Stimulated activated CD4-positive, alpha-beta T cell treated with anti-CD3 and anti-CD28 coated beads, Interleukin-2, amount 100 ng/mL, for 24 hours (primary cell): ENCODE data around the gene CYTH1.
"Not testable (repeated sequence)": the region's sequence is repeated elsewhere in the genome, so short reads cannot be mapped to it uniquely, and the experiment has no call there.

Source experiments
- DNase-seq, 2 donors: peaks; one replicate each; pipeline ENCODE4 v3.0.0-alpha.2; 2020

The CYTH1 gene

DNA sequence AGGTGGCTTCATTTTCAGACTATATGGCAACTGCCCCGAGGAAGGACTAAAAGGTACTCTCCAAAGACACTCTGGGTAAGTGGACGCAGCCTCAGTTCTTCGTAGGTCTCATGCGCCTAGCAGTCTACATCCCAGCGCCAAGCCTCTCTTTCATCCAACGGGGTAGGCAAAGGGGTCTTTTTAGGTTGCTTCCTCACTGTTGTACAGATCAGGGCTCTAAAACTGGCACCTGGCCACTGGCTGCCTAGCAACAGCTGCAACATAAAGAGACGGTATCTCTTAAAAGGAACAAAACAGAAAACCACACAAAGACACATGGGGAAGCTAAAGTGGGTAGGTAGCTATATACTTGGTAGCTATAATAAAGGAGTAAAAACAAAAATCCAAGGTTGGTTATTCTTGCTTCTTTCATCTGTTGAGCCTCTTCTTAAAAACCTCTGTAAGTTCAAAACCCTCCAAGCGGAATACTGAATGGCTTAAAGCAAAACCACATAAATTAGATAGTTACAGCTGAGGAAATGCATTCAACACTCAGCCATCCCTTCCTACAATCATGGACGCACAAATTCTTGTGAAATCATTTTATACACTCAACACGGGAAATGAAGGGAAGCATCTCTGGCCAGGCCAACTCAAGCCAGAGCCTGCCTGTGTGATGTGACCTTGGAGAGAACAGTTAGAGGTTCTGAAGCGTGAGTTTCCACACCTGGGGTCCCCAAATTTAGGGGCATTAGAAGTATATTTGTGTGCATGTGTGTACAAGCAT, 22.7 kb downstream of the CYTH1 start:
- DNase-seq = peak; percentile 65 to 69

DNA sequence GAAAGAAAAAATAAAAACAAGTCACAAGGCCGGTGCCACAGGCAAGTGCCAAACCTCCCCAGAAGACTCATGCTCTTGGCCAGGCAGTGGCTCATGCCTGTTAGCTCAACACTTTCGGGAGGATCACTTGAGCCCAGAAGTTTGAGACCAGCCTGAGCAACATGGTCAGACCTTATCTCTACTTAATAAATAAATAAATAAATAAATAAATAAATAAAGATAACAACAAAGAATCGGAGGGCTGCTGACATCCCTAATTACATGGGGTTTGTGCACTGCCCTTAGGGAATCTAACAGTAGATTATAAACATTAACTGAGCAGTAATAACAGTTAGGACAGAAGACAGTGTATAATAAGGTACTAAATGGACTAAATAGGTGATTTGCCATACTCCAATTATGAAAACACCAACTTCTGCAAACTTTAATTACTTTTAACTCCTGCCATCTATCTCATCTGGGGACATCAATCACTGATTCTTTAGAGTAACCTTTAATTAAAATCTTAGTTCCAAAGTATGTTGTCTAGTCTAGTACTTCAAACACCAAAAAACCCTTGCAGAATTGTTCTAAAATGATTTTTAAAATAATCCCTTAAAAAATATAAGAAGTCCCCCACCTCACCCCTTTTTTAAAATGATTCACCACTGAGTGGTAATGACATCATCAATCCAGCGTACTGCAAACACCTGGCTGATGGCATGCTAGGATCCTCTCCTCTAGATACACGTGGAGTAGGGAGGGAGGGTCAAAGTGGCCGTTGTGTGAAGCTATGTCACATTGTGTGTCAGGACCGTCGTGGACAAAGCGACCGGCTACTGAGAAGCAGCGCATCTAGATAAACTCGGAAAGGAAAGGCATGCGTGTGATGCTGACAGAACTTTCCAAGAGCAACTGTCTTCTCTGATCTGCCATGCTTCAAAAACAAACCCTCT, 28.5 kb downstream of the CYTH1 start:
- DNase-seq = no peak

DNA sequence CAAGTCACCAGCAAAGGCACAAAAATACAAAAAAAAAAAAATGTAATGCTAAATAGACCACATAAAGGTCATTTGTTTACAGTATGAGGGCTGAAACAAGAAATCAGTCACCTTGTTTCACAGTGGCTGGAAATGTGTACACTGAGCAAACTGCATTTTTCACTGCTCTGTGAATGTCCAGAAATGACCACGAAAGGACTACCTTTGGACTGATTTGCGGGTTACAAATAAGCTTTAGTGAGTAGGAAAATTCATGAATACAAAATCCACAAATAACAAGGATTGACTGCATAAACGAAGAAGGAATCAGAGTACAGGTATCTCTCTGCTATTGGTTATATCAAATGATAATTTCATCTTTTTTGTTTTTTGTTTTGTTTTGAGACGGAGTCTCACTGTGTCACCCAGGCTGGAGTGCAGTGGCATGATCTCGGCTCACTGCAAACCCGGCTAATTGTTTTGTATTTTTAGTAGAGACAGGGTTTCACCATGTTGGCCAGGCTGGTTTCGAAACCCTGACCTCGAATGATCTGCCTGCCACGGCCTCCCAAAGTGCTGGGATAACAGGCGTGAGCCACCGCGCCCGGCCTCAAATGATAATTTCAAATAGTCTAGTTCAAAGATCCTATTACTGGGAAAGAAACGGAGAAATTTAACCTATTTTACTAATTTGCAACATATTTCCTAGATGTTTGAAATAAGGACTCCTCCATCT, 30.5 kb downstream of the CYTH1 start:
- DNase-seq = no peak

DNA sequence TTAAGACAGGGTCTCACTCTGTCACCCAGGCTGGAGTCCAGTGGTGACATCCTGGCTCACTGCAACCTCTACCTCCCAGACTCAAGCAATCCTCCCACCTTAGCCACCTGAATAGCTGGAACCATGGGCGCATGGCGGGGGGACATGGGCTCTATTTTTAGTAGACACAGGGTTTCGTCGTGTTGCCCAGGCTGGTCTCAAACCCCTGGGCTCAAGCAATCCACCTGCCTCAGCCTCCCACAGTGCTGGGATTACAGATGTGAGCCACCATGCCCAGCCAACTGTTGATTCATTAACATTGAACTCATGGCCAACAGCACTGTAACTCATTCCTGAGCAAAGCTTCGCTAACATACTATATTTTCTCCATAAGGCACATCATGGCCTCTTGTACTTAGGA, 31.1 kb downstream of the CYTH1 start:
- DNase-seq = not testable (repeated sequence)

DNA sequence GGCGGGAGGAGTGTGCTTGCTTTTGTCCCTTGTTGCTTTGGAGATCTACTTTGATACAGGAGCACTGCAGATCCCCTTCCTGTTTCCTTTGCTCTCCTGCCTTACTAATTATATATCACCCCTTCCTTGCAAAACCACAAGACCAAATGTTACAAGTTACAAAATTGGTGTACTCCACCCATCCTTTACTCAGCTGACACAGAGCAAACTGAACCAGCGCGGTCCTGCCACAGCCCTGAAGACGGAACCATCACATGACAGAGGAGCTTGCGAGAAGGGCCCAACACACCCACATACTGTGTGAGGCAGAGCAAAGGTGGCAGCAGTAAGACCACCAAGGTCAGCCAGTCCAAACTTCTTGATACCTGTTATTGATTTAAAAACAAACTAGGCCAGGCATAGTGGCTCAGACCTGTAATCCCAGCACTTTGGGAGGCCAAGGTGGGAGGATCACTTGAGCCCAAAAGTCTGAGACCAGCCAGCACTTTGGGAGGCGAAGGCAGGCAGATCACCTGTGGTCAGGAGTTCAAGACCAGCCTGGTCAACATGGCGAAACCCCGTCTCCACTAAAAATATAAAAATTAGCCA, 33.2 kb downstream of the CYTH1 start:
- peak; percentile 68 to 73 for DNase-seq

DNA sequence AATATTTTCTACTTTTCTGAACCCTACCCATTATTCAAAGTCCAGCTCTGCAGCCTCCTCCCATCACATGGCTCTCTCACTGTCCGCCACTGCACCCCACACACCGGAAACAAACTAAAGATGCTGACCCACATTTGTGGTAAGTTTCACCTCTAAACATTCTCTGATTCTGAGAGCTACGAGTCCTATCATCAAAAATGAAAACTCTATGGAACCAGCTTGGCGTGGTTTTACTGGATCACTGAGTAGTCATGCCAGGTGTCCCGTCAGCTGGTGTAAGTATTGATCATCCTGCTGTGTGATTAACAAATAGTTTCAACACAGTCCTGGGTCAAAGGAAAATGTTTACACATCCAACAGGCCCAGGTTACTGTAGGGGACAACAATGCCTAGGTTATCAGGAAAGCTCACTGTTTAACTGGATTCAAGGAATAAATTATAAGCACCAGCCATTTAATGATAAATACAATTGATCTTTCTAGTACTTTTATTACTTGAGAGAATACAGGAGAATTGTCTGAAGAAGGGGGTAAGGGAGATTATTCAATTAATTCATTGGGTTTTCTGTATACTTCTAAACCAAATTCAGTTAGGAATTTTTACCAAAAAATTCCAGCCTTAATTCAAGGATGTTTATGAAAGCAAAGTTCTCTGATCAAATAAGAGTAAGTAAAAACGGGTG, 33.9 kb downstream of the CYTH1 start:
- DNase-seq = peak; percentile 39 to 48

DNA sequence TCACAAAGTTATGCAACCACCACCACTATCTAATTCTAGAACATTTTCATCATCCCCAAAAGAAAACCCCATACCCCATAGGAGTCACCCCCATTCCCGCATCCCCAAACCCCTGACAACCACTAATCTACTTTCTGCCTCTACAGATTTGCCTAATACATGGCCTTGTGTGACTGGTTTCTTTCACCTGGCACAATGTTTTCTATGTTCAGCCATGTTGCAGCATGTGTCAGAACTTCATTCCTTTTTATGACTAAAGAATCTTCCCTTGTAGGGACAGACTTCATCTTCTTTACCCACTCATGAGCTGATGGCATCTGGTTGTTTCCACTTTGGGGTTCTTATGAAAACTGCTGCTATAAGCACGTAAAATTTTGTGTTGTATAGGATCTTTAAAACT, 34.6 kb downstream of the CYTH1 start:
- no peak for DNase-seq

DNA sequence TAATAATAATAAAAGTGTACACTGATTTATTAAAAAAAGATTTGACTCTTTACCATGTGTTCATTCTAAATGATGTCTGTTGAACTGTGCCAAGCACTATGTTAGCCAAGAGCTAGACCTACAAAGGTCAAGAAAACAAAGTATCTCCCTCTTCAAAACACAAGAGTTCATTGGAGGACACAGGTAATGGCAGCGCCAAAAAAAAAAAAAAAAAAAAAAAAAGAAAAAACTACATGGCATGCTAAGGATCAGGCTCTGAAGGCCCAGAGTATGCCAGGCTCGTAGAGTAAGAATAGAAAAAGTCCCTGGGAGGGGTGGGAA, 35.2 kb downstream of the CYTH1 start:
- DNase-seq = no peak

DNA sequence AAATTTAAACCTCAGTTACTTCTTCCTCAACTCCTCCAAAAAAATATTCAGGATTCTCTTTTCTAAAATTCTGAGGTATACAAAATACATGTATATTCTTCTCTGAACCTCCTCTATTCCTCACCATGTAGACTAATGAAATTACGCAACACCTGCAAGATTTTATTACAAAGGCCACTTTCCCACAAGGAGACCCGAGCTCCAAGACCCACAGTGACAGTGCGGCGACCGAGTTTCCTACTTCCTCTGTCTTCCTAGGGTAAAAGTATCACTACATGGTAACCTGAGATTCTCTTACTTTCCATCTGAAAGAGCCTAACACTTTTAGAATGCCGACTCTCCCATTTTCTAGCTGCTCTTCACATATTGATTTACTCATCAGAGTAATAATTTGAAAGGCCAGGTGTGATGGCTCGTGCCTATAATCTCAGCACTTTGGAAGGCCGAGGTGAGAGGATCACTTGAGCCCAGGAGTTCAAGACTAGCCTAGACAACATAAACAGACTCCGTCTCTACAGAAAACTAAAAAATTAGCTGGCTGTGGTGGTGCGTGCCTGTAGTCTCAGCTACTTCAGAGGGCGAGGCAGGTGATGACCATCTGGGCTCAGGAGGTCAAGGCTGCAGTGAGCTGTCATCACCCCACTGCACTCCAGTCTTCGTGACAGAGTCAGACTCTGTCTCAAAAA, 35.7 kb downstream of the CYTH1 start:
- no peak for DNase-seq

DNA sequence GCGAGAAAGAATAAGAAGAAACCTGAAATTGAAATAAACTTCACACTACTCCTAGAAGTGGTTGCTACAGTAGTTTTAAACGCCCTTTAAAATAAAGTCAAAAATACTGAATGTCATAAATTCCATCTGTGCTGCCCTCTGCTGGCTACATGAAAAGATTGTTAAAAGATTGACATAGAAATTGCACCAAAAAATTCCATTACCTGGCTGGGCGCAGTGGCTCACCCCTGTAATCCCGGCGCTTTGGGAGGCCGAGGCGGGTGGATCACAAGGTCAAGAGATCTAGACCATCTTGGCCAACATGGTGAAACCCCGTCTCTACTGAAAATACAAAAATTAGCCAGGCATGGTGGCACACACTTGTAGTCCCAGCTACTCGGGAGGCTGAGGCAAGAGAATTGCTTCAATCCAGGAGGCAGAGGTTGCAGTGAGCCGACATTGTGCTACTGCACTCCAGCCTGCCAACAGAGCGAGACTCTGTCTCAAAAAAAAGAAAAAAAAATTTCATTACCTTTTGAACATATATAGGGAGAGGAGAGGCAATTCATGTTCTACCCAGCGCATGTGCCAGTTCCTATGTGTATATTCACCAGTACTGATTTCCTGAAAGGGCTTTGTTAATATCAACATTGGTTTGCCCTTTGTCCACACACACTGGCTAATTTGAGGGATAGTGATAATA, 36.5 kb downstream of the CYTH1 start:
- DNase-seq = peak; percentile 43 to 69

DNA sequence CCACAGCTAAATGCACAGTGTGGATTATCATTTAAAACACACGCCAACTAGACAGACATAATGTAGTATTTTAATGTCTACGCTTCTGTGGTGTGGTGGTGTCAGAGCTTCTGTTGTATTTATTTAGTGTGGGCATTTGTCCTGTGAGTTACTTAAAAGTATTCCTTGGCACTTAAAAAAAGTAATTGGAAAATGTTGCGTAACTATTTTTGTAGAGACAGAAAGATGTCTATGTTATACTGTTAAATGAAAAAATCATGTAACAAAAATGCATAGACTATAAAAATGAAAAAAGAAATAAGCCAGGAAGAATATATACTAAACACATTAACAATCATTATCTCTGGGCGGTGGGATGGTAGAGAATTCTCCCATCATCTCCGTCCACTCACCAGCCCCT, 39.2 kb downstream of the CYTH1 start:
- no peak for DNase-seq

DNA sequence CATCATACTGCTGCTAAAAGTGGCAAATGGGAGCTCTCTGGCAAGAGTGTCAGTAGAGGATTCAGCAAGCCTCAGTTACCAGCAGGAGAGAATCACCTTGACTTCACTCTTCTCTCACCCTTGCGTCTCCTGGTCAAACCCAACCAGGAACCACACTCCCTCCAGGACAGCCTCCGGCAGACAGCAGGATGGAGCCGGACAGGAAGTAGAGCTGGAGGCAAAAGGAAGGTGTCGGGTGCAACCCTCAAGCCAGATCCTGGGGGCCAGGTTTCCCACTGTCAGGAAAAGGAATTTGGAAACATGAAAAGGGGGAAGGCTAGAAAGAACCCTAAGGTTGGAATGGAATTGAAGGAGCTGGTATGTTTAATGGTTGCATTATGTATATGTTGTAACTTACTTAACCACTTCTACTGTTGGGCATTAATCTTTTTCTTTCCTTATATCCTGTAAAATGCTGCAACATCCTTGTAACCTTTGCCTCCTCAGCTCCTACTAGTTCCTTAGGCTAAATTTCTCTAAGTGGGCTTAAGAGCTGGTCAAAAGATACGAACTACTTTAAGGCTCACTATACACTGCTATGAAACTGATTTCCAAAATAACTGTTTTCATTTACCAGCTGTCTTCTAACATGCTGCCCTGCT, 40.3 kb downstream of the CYTH1 start:
- DNase-seq = no peak

DNA sequence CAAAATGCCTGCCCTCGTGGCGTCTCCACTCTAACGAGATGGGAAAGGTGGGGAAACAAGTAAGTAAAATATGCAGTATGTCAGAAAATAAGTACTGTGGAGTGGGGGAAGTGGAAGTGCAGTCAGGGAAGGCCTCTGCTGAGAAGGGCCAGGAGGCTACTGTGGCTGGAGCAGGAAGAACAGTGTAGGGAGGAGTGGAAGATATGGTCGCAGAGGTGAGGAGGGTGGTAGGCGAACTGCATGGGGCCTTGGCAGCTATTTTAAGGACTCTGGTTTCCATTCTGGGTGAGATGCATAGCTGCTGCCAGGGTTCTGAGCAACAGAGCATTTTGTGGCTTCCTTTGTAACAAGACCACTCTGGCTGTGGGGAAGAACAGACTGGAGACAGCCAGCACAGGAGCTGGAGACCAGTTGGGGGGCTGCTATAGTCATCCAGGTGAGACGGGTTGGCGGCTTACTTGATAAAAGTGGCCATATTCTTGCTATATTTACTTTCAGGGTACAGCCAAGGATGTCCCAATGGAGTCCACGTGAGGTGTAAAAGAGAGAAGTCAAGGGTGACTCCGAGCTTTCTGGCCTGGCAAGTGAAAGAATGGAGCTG, 42.6 kb downstream of the CYTH1 start:
- no peak for DNase-seq

DNA sequence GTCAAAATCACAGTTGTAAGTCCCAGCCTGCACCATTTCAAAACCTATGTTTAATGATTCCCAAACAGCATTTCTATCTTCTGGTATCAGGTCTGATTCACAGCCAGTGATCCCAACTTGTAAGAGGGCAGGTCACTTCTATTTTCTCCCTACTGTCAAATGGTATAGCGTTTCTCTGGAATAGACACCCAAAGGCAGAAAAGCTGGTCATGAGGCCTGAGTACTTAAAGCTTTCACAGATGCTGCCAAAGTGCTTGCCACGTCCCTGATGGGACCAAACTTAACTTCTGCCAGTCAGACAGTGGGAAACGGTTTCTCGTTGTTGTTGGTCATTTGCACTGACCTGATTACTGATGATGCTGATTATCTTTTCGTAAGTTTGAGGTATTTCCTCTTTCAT, 43.4 kb downstream of the CYTH1 start:
- no peak for DNase-seq

DNA sequence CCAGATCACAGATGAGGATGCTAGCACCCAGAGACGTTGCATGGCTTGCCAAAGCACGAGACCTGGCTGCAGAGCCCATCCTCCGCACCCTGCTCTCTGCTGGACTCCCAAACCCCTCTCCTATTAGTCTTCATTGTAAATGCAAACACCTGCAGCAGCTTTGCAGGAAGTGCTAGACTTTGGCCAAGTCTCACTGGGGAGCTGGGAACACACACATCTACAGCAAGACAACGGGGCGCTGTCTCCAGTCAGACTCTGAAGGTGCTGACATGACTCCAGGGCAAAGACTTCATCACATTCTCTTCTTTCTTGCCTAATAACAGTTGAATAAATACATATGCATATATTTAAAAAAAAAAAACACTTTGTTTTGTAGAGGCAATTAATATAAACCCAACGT, 43.8 kb downstream of the CYTH1 start:
- no peak for DNase-seq

DNA sequence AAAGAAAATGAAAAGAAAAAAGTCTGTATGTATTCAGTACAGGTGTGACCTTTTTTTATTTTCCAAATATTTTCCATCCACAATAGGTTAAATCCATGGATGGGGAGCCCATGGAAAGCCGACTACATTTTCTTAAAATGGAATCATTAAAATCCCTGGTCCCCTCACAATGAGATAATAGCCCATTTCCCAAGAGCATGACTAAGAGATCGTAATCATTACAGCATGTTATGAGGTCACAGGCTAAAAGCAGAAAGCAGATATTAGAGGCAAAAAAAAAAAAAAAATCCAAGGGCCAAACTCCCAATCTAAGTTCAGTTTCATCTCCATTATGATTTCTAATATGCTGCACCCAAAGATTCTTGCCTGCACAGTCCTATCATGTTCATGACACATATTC, 44.7 kb downstream of the CYTH1 start:
- no peak for DNase-seq

DNA sequence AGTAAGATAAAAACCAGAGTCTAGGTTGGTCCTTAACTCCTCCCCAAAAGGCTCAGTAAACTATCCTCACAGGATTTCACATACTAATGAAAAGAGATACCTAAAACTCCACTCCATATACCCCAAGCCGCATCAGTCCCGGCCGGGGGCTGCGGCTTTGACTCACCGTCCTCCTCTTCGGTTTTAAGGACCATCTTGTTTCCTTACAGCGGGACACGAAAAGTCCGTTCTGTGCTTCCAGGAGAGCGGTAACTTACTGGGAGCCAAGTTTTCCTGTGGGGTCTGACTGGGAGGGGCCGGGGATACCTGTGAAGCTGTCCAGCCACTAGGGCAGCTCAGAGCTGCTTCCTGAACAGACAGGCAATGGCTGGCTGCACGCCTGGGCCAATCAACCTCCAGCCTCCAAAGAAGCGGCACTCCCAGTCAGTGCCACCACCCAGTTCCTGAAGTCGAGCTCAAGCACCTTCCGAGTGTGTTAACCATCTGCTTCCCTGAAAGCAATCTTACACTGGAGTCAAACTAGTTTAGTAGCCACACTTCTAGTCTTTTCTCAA, 45.5 kb downstream of the CYTH1 start:
- DNase-seq = peak; percentile 58 to 64

DNA sequence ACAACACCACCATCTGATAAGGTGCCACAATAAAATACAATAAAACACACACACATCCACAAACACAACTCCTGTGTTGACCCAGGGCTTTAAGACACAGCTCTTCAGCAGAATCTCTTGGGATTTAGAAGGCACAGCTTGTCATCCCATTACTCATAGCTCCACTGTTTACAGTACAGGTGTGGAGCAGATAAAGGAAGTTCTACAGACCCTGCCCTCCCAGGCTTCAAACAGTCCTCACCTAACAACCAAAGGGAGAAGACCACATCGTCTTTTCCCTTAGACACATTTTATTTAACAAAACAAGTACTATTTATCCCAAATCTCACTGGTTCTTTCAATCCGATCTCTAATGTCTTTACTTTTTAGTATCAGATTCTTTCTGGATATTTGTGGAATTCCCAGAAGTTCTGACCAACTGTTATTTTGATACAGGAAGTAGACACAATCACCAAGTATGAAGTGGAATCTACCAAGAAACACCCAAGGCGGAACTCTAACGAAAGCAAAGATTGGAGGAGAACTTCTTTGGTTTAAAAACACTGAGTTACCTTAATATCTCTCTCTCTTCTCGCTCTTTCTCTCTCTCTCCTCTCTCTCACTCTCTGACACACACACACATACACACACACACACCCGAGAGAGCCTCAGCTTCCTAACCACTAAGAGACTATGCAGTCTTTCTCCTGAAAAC, 46.1 kb downstream of the CYTH1 start:
- no peak for DNase-seq
